Naive B cell (primary cell): ENCODE measurements around the gene TICRR. TPM values are rescaled to one million over a fixed set of nuclear protein-coding genes. Genes with fewer than 3 reads are reported as not detected.
"Not testable (repeated sequence)": the region's sequence is repeated elsewhere in the genome, so short reads cannot be mapped to it uniquely, and the experiment has no call there.

Experiments
- ATAC-seq, 2 donors: fragments of 150-1000 bp; cut with Tn5 transposase; 2 replicates each; pipeline ENCODE4 v1.10.0; 2021; ENCODE audit warnings: low read depth in 2 of 2, mild to moderate bottlenecking in 2 of 2, moderate library complexity in 2 of 2
- DNase-seq: peaks from one replicate; pipeline ENCODE4 v3.0.0; 2022
- H3K27ac Mint-ChIP-seq, 6 donors: one replicate each; pipeline ENCODE4 v1.8.0; 2020 to 2022; ENCODE audit warnings: mild to moderate bottlenecking in 6 of 6, mixed read lengths in 6 of 6, moderate library complexity in 5 of 6, inconsistent platforms in 2 of 6
- H3K27me3 Mint-ChIP-seq, 3 donors: one replicate each; pipeline ENCODE4 v1.8.0; 2021 to 2022; ENCODE audit warnings: mixed read lengths in 3 of 3, mild to moderate bottlenecking in 1 of 3
- H3K36me3 Mint-ChIP-seq, 2 donors: one replicate each; pipeline ENCODE4 v1.8.0; 2020 to 2022; ENCODE audit warnings: mixed read lengths in 2 of 2, inconsistent platforms in 1 of 2, mild to moderate bottlenecking in 1 of 2
- H3K4me1 Mint-ChIP-seq, 3 donors: one replicate each; pipeline ENCODE4 v1.8.0; 2020 to 2022; ENCODE audit warnings: mixed read lengths in 3 of 3, inconsistent platforms in 1 of 3, mild to moderate bottlenecking in 1 of 3, moderate library complexity in 1 of 3
- H3K4me3 Mint-ChIP-seq, 8 donors: one replicate each; pipeline ENCODE4 v1.8.0; 2020 to 2022; ENCODE audit warnings: mild to moderate bottlenecking in 8 of 8, mixed read lengths in 8 of 8, moderate library complexity in 8 of 8, inconsistent platforms in 2 of 8
- H3K9me3 Mint-ChIP-seq, 7 donors: one replicate each; pipeline ENCODE4 v1.8.0; 2020 to 2022; ENCODE audit warnings: mixed read lengths in 7 of 7, mild to moderate bottlenecking in 5 of 7, inconsistent platforms in 2 of 7, moderate library complexity in 1 of 7
- polyA plus RNA-seq, 6 donors: library from polyadenylated mRNA; unstranded; fragments of 300-500 nt; fragmentation: Illumina TruSeq; gene quantifications; one replicate each; pipeline ENCODE4 v1.2.3, GENCODE V29; 2021; ENCODE audit warnings: low read depth in 6 of 6

The TICRR gene
- polyA plus RNA-seq, 6 donors from 2014 or later, result not detected

DNA sequence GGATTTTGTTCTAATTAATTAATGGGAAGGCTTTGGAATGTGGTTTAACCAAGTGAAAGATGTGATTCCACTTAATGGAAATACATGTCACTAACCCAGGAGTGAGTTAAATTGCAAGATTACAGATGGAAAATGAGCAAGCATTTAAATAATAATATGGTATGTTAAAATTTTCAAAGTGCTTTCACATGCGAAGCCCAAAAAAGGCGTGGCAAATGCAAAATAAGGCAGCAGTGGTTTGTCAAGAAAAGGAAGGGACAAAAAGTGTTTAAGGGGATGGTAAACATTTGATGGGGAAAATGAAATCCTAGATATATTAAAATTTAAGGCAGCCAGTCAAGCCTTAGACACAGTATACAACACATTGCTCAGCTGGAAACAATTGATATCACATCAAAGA, 2.9 kb downstream of the TICRR start:
- Mint-ChIP-seq H3K9me3 (no peaks in the 10 kb centered on the region), H3K27ac (no peak overlapping the region), H3K4me3 (peak overlapping the region in 1 of 8 donors; percentile 72), H3K36me3 (no peaks in the 10 kb centered on the region), H3K27me3 (peaks cover 0 to 4% (median 0%) of the 10 kb centered on the region in 3 donors), H3K4me1 (peaks cover 4 to 10% (median 10%) of the 10 kb centered on the region in 3 donors)
- DNase-seq (no peak), ATAC-seq (no peak)

DNA sequence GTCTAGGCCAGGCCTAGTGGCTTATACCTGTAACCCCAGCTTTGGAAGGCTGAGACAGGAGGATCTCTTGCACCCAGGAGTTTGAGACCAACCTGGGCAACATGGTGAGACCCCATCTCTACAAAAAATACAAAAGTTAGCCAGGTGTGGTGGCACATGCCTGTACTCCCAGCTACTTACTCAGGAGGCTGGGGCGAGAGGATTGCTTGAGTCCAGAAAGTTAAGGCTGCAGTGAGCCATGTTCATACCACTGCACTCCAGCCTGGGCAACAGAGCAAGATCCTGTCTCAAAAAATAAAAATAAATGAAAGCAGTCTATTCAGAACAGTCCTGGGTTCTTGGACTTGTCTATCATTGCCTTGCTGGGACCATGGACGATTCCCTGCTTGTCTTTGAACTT, 5.5 kb downstream of the TICRR start:
- H3K4me1 Mint-ChIP-seq, H3K9me3 Mint-ChIP-seq, H3K36me3 Mint-ChIP-seq, H3K27ac Mint-ChIP-seq, H3K4me3 Mint-ChIP-seq, H3K27me3 Mint-ChIP-seq, ATAC-seq, DNase-seq: not testable (repeated sequence)

DNA sequence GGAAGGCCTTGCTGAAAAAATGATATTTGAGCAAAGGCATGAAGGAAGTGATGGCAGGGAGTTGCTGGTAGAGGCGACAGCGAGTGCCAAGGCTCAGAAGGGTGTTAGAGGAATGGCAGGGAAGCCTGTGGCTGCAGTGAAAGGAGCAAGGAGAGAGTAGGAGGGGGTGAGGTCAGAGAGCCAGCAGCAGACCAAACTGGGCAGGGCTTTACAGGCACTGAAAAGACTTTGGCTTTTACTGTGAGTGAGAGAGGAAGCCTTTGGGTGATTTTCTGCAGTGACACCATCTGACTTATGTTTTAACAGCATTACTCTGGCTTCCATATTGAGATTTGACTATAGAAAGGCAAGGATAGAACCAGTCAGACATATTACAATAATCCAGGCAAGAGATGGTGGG, 11.4 kb downstream of the TICRR start:
- no peak for ATAC-seq
- Mint-ChIP-seq H3K27ac (no peak overlapping the region), H3K9me3 (no peaks in the 10 kb centered on the region), H3K4me1 (no peaks in the 10 kb centered on the region), H3K36me3 (no peaks in the 10 kb centered on the region), H3K27me3 (no peaks in the 10 kb centered on the region), H3K4me3 (no peak overlapping the region)
- DNase-seq, result no peak

DNA sequence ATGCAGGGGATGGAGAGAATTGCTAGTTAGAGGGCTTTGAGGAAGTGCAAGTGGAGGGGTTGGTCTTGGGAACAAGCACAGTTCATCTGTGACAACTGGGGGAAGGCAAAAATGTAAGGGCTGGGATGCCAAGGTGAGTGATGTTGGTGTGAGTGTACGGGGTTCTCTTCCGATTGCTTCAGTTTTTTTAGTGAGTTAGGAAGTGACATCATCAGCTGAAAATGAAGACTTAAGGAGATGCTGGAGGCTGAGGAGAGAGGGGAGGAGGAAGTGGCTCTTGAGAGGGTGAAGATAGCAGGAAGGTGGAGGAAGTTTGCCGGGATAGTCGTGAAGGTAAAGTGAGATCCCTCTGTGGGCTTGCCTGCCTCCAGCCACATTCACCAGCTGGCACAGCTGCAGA, 12.7 kb downstream of the TICRR start:
- no peaks in the 10 kb centered on the region for H3K9me3 Mint-ChIP-seq
- DNase-seq (no peak), ATAC-seq (no peak)
- no peak overlapping the region for H3K27ac Mint-ChIP-seq
- no peaks in the 10 kb centered on the region for H3K27me3 Mint-ChIP-seq
- H3K36me3 Mint-ChIP-seq, result no peaks in the 10 kb centered on the region
- H3K4me3 Mint-ChIP-seq, result no peak overlapping the region
- H3K4me1 Mint-ChIP-seq, result no peaks in the 10 kb centered on the region

DNA sequence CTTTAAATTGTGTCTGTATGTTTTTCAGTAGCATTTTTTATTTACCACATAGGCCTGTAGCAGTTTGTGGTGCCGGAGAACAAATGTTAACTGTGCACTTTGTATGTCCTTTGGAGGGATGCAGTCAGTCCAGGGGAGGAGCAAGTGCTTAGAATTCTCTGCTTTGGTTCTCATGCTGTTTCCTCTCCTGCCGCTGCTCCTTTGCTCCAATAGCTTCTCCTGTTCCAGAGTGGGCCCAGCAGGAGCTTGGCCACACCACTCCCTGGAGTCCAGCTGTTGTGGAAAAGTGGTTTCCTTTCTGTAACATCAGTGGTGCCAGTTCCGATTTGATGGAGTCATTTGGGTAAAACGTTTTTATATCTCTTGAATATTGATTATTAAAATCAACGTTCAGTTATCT, 16.6 kb downstream of the TICRR start:
- Mint-ChIP-seq H3K4me3 (no peak overlapping the region), H3K4me1 (no peaks in the 10 kb centered on the region), H3K27ac (no peak overlapping the region), H3K27me3 (no peaks in the 10 kb centered on the region), H3K9me3 (no peaks in the 10 kb centered on the region), H3K36me3 (no peaks in the 10 kb centered on the region)
- ATAC-seq (no peak), DNase-seq (no peak)

DNA sequence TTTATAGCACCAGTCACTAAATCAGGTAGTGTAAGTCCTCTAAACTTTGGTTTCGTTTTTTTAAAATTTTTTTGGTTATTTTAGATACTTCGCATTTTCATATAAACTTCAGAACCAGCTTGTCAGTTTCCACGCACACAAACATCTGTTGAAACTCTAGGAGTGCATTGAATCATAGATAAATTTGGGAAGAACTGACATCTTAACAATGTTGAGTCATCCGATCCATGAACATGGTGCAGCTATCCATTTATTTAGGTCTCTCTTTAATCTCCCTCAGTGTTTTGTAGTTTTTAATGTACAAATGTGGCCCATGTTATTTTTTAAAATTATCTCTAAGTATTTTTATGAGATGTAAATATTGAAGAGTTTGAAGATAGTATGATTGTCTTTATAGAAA, 17.7 kb downstream of the TICRR start:
- no peak for ATAC-seq
- Mint-ChIP-seq H3K4me3 (no peak overlapping the region), H3K27ac (no peak overlapping the region), H3K9me3 (no peaks in the 10 kb centered on the region), H3K4me1 (no peaks in the 10 kb centered on the region), H3K36me3 (no peaks in the 10 kb centered on the region), H3K27me3 (no peaks in the 10 kb centered on the region)
- DNase-seq, result no peak

DNA sequence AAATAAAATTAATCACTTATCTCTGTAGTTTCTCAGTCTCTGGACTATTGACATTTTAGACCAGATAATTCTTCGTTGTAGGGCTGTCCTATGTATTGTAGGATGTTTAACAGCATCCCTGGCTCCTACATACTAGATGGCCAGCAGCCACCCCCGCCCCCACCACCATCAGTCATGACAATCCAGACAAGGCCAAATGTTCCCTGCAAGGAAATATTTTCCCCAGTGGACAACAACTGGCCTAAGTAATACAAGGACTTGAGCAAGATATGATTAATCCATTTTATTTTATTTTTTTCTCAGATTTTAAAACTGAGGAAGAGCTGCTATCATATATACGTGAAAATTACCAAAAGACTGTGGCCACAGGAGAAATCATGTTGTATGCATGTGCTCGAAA, 23.8 kb downstream of the TICRR start:
- no peak overlapping the region for H3K4me3 Mint-ChIP-seq
- ATAC-seq (no peak), DNase-seq (no peak)
- no peaks in the 10 kb centered on the region for H3K9me3 Mint-ChIP-seq
- no peaks in the 10 kb centered on the region for H3K4me1 Mint-ChIP-seq
- H3K36me3 Mint-ChIP-seq, result no peaks in the 10 kb centered on the region
- no peak overlapping the region for H3K27ac Mint-ChIP-seq
- H3K27me3 Mint-ChIP-seq, result no peaks in the 10 kb centered on the region

DNA sequence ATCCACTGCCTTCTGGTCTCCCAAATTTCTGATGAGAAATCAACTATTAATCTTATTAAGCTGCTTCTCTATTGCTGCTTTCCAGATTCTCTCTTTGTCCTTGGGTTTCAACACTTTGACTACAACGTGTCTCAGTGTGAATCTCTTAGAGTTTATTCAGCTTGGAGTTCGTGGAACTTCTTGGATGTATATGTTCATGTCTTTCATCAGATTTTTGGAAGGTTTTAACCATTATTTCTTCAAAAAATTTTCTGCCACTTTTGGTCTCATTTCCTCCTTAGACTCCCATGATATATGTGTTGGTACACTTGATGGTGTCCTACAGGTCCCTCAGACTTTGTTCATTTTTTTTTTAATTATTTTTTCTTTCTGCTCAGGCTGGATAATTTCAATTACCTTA, 36.0 kb downstream of the TICRR start:
- no peak overlapping the region for H3K27ac Mint-ChIP-seq
- H3K36me3 Mint-ChIP-seq, result peaks cover 12 to 18% of the 10 kb centered on the region in 2 donors
- ATAC-seq (no peak), DNase-seq (no peak)
- H3K27me3 Mint-ChIP-seq, result no peaks in the 10 kb centered on the region
- H3K4me1 Mint-ChIP-seq, result no peaks in the 10 kb centered on the region
- H3K9me3 Mint-ChIP-seq, result peaks cover 11 to 47% (median 27%) of the 10 kb centered on the region in 7 donors
- no peak overlapping the region for H3K4me3 Mint-ChIP-seq

DNA sequence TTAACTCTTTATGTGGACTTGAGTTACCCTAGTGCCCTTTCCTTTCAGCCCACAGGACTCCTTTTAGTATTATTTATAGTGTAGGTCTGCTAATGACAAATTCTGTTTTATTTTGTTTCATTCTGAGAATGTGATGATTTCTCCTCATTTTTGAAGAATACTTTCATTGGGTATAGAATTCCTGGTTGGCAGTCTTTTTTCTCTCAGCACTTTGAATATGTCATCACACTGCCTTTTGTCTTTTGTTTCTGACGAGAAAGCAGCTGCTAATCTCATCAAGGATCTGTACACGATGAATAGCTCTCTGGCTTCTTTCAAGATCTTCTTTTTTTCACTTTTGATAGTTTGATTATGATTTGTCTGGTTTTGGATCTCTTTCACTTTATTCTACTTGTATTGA, 37.8 kb downstream of the TICRR start:
- Mint-ChIP-seq H3K4me3 (no peak overlapping the region), H3K36me3 (peaks cover 12 to 18% of the 10 kb centered on the region in 2 donors), H3K27ac (no peak overlapping the region), H3K9me3 (peaks cover 11 to 47% (median 27%) of the 10 kb centered on the region in 7 donors), H3K27me3 (no peaks in the 10 kb centered on the region), H3K4me1 (no peaks in the 10 kb centered on the region)
- no peak for DNase-seq
- ATAC-seq, result no peak

DNA sequence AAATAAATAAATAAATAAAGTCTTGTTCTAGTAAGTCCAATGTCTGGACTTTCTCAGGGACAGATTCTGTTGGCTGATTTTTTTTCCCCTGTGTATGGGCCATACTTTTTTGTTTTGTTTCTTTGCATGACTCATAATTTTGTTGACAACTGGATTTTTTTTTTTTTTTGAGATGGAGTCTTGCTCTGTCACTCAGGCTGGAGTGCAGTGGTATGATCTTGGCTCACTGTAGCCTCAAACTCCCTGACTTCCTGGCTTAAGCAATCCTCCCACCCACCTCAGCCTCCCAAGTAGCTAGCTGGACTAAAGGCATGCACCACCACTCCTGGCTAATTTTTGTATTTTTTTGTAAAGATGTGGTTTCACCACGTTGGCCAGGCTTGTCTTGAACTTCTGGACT, 38.9 kb downstream of the TICRR start:
- Mint-ChIP-seq H3K27me3 (no peaks in the 10 kb centered on the region), H3K4me1 (no peaks in the 10 kb centered on the region), H3K9me3 (peaks cover 11 to 47% (median 27%) of the 10 kb centered on the region in 7 donors), H3K36me3 (peaks cover 12 to 18% of the 10 kb centered on the region in 2 donors), H3K4me3 (no peak overlapping the region), H3K27ac (no peak overlapping the region)
- no peak for DNase-seq
- no peak for ATAC-seq

DNA sequence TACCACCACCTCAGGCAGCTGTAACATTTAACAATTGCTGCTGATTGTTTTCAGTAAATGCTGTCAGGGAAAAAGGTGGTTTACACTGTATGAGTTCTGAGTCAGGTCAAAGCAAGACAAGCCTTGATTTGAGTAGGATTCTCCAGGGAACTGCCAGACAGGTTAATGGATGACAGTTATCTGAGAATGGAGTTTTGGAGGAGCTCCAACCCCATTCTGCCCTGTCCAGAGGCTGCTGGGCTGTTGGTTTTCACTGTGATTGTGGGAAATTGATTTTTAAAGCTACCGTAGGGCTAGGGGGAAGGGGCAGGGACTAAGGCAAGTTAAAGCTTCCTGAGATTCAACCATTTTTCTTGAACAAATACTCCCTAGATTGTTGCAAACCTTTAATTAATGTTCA, 39.9 kb downstream of the TICRR start:
- H3K4me3 Mint-ChIP-seq, result no peak overlapping the region
- no peak for ATAC-seq
- no peak overlapping the region for H3K27ac Mint-ChIP-seq
- no peak for DNase-seq
- no peaks in the 10 kb centered on the region for H3K27me3 Mint-ChIP-seq
- H3K4me1 Mint-ChIP-seq, result no peaks in the 10 kb centered on the region
- H3K36me3 Mint-ChIP-seq, result peaks cover 12 to 18% of the 10 kb centered on the region in 2 donors
- peaks cover 11 to 47% (median 27%) of the 10 kb centered on the region in 7 donors for H3K9me3 Mint-ChIP-seq

DNA sequence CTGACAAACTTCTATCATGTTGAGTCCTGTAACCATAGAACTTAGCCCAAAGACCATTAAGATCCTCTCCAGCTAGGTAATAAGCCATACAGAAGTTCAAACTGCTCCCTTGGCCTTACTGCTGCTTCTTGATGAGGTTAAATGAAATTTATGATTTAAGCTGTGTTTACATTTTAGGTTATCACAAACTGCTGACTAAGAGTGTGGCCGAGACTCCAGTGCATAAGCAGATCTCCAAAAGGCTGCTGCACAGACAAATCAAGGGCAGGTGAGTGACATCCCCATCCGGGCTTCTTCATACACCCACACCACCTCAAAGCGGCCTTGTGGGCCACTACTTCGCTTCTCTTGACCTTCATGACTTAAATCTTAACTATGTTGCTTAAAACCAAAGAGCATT, 41.0 kb downstream of the TICRR start:
- DNase-seq, result no peak

DNA sequence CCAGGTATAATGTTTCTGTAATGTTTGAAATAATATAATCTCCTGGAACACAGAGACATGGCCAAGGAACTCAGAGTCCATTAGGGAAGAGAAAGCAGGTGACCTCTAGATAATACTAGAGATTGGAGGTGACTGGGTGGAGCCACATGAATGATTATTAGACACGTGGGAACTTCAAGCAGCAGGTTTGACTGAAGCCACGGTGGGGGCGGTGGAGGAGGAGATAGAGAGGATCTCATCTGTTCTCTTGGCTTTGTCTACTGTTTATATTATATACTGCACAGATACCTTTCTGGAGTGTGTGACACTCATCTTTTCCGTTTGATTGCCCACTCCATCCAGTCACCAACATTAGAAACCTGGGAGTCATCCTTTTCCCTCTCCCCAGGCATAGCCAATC, 46.3 kb downstream of the TICRR start:
- H3K4me3 Mint-ChIP-seq, result peak overlapping the region in 1 of 8 donors; percentile 52
- no peaks in the 10 kb centered on the region for H3K36me3 Mint-ChIP-seq
- H3K9me3 Mint-ChIP-seq, result no peaks in the 10 kb centered on the region
- DNase-seq (no peak), ATAC-seq (no peak)
- H3K4me1 Mint-ChIP-seq, result no peaks in the 10 kb centered on the region
- H3K27me3 Mint-ChIP-seq, result no peaks in the 10 kb centered on the region
- peak overlapping the region in 1 of 6 donors; percentile 84 for H3K27ac Mint-ChIP-seq

More for the DNA sequence above, 41.0 kb downstream of the TICRR start:
- ATAC-seq, result no peak
- no peak overlapping the region for H3K4me3 Mint-ChIP-seq
- H3K36me3 Mint-ChIP-seq, result peaks cover 12 to 18% of the 10 kb centered on the region in 2 donors
- no peaks in the 10 kb centered on the region for H3K4me1 Mint-ChIP-seq
- no peaks in the 10 kb centered on the region for H3K27me3 Mint-ChIP-seq
- H3K9me3 Mint-ChIP-seq, result peaks cover 11 to 44% (median 27%) of the 10 kb centered on the region in 7 donors
- H3K27ac Mint-ChIP-seq, result no peak overlapping the region

DNA sequence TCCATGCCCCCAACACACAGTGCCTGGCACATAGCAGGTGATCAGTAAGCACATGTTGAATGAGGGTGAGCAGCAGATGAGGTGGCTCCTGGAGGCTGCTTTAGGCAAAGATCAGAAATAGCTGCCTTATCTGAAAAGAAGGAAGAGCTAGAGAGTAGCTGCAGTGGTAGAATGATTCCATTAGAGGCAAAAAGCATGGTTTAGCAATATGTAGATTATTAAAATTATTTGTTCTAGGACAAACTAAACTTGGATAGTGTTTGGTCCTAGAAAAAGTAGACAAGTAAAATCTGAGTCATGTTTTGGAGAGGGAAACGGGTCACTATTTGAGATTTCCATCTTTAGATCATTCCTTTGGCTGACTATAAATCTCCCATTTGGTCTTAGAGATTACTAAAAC, 47.9 kb downstream of the TICRR start:
- Mint-ChIP-seq H3K4me1 (no peaks in the 10 kb centered on the region), H3K27me3 (no peaks in the 10 kb centered on the region), H3K27ac (no peak overlapping the region), H3K36me3 (no peaks in the 10 kb centered on the region), H3K9me3 (no peaks in the 10 kb centered on the region), H3K4me3 (no peak overlapping the region)
- ATAC-seq (no peak), DNase-seq (no peak)

DNA sequence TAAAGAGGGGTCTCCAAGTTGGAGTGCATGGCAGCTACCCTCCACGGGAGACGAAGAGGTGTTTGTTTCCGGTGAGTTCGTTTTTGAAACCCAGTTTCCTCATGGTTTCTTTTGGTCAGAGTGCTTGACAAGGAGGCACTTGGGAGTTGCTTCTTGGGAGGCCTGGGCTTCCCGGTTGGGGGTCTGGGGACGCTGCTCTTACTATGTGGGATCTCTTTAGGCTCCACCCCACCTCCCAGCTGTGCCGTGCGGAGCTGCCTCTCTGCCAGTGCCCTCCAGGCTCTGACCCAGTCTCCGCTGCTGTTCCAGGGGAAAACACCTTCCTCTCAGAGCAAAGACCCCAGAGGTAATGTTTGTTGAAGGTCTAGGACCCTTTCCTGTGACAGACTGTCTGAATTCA, 50.4 kb downstream of the TICRR start:
- DNase-seq, result no peak
- Mint-ChIP-seq H3K4me3 (no peak overlapping the region), H3K36me3 (no peaks in the 10 kb centered on the region), H3K9me3 (no peaks in the 10 kb centered on the region), H3K4me1 (no peaks in the 10 kb centered on the region), H3K27ac (peak overlapping the region in 1 of 6 donors; percentile 82), H3K27me3 (no peaks in the 10 kb centered on the region)
- ATAC-seq, result no peak
